HG03439 (cell line): ENCODE results near the gene RINL.
"Not testable (repeated sequence)": the region's sequence is repeated elsewhere in the genome, so short reads cannot be mapped to it uniquely, and the experiment has no call there.

Experiments
- ATAC-seq: cut with Tn5 transposase; IDR thresholded peaks from one replicate; pipeline ENCODE4 v1.9.1; 2021; ENCODE audit warnings: mild to moderate bottlenecking, moderate library complexity; ENCODE audit not compliant: unreplicated experiment

Gene RINL

GRCh38 chr19:38907227-38907626, 29.2 kb upstream of the RINL start:
- ATAC-seq, result no peak

GRCh38 chr19:38905620-38906019, 27.5 kb upstream of the RINL start:
- no peak for ATAC-seq

- ATAC-seq, result no peak
These were observed 26.8 kb upstream of the RINL start for GRCh38 chr19:38904581-38905539.

DNA sequence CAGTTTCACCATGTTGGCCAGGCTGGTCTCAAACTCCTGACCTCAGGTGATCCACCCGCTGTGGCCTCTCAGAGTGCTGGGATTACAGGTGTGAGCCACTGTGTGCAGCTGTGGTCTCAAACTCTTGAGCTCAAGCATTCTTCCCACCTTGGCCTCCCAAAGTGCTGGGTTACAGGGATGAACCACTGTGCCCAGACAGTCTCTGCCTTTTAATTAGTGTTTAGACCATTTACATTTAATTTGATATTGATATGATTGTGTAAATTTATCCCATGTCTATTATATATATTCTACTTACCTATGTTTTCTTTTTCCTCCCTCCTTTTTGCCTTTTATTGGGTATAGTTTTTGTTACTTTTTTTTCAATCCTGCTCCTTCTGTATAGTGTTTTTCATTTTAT, 23.6 kb upstream of the RINL start:
- ATAC-seq, result no peak

DNA sequence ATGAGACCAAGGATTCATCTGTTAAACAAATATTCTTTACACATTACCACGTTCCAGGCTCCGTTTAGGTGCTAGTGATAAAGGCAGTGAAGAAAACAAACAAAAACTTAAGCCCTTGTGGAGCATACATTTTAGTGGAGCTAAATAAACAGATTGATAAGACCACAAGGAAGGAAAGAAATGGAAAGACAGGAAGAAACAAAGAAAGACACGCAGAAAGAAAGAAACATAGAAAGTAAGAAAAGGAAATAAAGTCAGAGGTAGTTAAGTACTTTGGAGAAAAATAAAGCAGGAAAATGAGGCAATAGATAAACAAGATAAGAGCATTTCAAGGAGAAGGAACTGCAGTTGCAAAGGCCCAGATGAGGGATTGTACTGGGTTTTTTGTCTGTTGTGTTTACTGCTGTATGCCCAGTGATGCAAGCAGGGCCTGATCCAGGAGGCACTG, 22.7 kb upstream of the RINL start:
- no peak for ATAC-seq

DNA sequence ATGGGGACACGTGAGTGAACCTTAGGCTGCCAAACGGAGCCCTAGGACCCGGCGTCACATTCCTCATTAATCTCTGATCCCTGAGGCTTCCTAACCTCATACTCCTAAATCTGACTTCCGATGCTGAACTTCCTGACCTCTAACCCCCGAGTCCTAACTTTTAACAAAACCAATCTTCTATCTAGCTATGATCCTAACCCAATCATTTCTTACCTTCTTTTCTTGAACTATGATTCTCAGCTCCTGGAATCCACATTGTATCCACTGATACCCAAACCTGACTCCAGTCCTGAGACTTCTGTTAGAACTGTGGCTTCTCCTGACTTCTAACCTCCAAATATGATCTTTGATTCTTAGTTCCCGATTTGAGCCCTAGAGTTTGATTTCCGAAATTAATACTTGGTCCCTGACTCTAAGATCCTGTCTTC, 22.1 kb upstream of the RINL start:
- ATAC-seq, result no peak

DNA sequence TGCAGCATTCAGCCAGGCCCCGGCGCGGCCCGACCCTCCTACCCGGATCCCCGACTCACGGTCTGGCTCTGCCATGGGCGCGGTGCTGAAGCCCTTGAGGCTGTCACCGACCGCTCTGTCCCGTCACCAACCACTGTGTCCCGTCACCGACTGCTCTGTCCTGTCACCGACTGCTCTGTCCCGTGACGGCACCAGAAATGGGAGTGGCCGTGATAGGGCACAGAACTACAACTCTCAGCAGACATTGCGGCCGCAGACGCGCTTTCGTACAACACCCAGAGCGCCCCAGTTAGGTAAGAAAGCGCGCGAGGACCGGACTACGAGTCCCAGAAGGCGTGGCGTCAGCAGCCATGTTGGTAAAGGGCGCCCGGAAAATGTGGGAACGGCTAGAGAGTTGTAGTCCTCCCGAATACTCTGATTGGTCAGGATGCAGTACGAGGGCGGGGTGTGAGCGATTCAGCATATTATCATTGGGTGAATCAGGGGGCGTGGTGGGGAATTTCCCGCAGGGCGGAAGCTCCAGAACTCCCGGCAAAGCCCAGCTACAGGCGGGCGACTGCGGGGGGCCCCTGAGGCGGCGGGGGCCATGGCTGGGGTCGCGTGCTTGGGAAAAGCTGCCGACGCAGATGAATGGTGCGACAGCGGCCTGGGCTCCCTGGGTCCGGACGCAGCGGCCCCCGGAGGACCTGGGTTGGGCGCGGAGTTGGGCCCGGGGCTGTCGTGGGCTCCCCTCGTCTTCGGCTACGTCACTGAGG, 21.5 kb upstream of the RINL start, which contains the start of the genes NFKBIB and SIRT2:
Gene NFKBIB, plus strand, starts transcription at position 523 of the 755 bp plus-strand sequence. Its CDS starts 64 bp downstream, at position 587.
Gene SIRT2, minus strand, starts transcription at position 172 of the 755 bp plus-strand sequence. Its CDS starts 97 bp downstream, at position 75.
- ATAC-seq, result peak; percentile 93

DNA sequence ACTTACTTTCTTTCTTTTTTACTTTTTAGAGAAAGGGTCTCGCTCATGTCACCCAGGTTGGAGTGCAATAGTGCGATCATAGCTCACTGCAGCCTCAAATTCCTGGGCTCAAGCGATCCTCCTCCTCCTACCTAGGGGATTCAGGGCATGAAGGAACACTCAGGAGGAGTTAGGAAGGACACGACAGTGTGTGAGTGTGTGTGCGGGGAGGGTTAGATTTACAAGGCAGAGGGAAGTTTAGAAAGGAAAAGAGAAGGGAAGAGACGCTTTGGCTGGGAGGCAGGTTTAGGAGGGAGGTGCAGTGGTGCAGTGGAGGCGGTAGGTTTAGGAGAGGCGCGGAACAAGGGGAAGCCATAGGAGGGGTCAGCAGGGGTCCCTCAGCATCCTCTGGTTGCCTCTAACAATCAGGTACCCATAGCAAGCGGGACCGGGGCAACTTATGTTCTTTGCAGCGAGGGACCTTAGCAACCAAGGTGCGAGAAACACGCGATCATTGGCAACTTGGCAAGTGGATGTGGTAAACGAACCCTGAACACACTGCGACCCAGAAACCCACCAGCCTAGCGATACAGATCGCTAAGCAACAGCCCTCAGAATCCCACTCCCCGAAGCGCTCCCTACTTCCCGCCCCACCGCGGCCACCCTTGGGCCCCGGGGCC, 20.8 kb upstream of the RINL start:
- ATAC-seq, result no peak

- no peak for ATAC-seq
These were observed 16.9 kb upstream of the RINL start for GRCh38 chr19:38894968-38895367.

GRCh38 chr19:38893341-38893771, 15.3 kb upstream of the RINL start:
- ATAC-seq, result no peak

DNA sequence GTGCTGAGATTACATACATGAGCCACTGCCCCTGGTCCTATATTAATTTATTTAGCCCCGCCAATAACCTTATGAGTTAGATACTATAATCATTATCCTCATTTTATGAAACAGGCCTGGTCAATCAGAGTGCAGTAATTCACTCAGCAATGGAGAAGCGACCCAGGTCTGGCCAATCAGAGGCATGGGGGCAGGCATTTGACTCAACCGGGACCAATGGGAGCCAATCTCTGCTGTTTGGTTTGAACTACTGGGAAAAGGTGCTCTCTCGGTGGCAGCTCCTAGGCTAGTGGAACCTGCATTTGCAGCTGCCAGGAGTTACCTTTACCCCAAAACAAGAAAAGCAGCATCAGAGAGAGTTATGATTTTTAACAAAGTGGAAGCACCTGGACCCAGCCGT, 14.8 kb upstream of the RINL start:
- no peak for ATAC-seq

- ATAC-seq, result no peak
These were observed 13.7 kb upstream of the RINL start for GRCh38 chr19:38891771-38892170.

DNA sequence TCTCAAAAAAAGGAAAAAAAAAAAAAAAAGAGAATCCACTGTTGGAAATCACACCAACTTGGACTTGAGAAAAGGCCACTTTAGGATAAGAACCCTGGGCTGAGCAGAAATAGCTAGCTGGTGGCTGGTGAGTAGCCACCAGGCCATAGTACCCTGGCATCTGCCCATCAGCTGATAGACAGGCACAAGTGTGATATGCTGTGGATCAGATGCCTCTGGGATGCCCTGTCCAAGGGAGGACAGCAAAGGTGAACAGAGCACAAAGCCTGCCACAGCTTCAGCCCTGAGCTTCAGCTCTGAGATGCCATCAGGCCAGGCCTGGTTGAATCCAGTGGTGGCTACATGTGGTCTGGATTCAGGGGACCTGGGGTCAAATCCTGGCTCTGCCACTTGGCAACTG, 12.6 kb upstream of the RINL start:
- ATAC-seq, result no peak

DNA sequence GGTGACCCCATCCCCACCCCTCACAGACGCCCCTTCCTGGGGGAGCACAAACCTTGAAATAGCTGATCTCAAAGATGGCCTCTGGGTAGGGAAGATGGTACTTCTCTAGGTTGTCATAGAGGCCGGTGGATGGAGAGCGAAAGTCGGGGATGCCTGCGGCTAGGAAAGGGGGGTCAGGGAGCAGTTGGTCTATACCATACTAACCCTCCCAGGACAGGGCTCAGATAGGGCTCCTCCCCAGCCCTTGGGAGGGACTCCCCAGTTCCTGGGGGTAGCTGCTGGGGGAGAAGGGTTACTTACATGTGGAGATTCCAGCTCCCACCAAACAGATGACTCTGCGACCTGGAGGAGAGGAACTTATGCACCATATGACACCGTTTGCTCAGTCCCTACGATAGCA, 11.7 kb upstream of the RINL start:
- no peak for ATAC-seq

GRCh38 chr19:38888876-38889275, 10.8 kb upstream of the RINL start:
- no peak for ATAC-seq

GRCh38 chr19:38884691-38885090, 6.6 kb upstream of the RINL start:
- not testable (repeated sequence) for ATAC-seq

DNA sequence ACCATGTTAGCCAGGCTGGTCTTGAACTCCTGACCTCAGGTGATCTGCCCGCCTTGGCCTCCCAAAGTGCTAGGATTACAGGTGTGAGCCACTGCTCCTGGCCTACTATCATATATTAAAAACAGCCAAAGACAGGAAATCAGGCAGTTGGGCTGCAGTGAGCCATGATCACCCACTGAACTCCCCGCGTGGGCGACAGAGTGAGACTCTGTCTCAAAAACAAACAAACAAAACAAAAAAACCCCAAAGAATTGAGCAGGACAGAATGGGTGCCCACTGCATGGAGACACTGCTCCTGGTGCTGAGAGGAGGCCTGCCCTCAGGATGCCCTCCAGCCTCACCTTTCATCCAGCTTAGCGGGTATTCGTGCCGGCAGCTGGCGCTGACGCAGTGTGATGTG, 5.2 kb upstream of the RINL start:
- no peak for ATAC-seq

DNA sequence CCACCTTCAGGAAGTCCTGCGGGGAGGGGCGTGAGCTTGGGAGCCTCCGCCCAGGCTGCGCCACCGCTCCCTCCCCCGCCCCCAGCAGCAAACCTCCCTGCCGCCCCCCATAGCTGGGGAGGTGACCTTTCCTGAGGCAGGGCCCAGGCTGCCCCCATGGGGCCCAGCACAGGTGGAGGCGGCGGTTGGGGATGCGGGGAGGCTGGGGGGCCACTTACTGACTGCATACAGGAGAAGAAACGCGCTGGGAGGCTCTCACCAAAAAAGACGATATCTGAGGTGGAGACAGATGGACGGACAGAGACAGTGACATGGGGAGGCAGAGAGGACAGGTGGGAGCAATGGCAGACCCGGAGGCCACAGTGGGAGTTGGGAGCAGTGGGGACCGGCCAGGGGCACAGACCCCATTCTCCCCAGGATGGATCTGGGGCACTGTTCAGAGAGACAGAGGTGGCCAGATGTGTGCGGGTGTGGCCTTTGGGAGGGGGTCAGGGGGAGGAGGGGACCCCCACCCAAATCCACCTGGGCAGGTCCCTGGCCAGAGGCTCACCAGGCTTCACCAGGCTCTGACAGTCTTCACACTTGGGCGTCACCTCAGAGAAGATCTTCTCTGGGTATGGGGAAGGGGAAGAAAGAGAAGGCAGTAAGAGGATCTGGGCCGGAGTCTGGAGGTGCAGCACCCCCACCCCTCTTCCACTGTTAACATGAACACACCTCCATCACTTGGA, 3.0 kb upstream of the RINL start:
- no peak for ATAC-seq

DNA sequence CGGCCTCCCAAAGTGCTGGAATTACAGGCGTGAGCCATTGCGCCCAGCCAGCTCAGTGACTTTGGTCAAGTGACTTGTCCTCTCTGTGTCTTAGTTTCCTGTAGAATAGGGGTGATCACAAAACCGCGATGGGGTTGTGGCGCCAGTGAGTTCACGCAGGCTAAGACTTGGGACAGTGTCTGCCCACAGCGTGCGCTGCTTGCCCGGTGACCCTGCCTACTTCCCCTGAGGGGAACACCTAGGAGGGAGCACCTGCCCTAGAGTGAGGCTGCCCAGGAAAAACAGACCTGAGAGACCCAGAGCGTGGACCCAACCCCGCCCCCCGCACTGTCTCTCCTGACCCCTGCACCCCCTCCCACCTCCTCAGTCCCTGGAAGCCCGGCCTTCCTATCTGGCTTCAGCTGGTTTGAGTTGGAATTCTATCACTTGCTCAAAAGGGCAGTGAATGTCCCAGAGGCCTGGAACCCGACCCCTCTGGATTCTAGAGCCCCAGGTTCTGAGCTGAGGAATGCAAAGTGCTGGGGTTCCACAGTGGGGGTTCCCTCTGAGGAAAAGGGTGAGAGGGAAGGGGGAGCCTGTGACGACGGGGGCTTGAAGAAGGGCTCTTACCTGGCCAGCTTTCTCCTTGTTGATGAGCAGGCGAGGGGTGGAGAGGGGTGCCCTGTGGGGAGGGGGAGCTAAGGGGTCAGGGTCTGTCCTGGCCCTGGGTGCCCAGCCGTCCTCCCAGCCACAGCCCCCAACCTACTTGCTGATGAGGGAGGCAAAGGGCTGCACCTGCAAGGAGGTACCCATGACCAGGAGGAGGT, 2.2 kb upstream of the RINL start:
- no peak for ATAC-seq

- no peak for ATAC-seq
These were observed 1.3 kb upstream of the RINL start for GRCh38 chr19:38879400-38879751.
